ENCODE data around the gene ABHD14A. TPM values are rescaled to one million over a fixed set of nuclear protein-coding genes. Genes with fewer than 3 reads are reported as not detected.
A peak's percentile ranks its signal among the peaks of the same experiment; 100 is the strongest.

The ABHD14A gene
- total RNA-seq, 4 donors from 2014 or later, result 2.0 to 11.3 (median 7.7) TPM

DNA sequence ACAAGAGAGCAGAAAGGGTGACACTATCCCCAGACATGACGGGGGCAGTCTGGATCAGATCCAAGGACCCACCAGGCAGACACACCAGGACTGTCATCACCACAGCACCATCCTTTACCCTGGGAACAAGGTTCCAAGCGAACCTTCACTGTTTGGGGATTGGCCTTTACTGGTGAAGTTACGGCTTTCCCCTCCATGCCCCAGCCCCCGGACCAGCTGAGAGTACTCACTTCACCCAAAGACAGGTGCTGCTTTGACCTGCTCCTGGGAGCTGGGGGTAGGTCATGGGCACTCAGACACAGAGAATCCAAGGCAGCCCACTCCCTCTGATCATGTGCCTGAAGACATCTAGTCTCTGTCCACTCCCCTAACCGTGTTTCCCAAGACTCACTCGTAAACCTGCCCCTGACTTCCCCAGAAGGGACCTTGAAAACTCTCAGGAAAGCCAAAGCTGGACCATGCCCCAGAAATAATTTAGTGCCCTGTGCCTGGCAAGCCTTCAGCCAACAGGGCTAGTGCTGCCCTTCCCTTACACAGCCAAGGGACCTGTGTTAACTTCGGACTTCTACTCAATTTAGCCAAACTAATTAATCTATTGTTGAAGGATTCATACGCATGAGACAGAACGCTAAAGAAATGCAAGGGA lies 36.0 kb upstream of the ABHD14A start:
- no peak overlapping the region for H3K27ac ChIP-seq
- in situ Hi-C loops (cut with MboI; ENCODE audit: low pct_ligation_motif_present in 1 of 4, low pct_unique_long_range_greater_than_20kb in 1 of 4, low sequenced_read_pairs in 3 of 4), result no loop called here

GRCh38 chr3:51940648-51941462 lies 34.0 kb upstream of the ABHD14A start:
- Histone ChIP-seq H3K4me3 (peak overlapping the region; percentile 67 to 90 (median 80)), H3K4me1 (peaks cover 18 to 30% (median 27%) of the 10 kb centered on the region in 4 donors), H3K27me3 (no peaks in the 10 kb centered on the region), H3K27ac (peak overlapping the region; percentile 77 to 89 (median 84)), H3K36me3 (peaks cover 0 to 8% (median 3%) of the 10 kb centered on the region in 4 donors), H3K9me3 (no peaks in the 10 kb centered on the region)
- 29 to 67% methylated on average over 5 to 13 of the region's 13 CpGs for WGBS, 2 donors (ENCODE audit: low coverage in 1 of 2)
- no peak for DNase-seq
- TF ChIP-seq, protein P1, sequence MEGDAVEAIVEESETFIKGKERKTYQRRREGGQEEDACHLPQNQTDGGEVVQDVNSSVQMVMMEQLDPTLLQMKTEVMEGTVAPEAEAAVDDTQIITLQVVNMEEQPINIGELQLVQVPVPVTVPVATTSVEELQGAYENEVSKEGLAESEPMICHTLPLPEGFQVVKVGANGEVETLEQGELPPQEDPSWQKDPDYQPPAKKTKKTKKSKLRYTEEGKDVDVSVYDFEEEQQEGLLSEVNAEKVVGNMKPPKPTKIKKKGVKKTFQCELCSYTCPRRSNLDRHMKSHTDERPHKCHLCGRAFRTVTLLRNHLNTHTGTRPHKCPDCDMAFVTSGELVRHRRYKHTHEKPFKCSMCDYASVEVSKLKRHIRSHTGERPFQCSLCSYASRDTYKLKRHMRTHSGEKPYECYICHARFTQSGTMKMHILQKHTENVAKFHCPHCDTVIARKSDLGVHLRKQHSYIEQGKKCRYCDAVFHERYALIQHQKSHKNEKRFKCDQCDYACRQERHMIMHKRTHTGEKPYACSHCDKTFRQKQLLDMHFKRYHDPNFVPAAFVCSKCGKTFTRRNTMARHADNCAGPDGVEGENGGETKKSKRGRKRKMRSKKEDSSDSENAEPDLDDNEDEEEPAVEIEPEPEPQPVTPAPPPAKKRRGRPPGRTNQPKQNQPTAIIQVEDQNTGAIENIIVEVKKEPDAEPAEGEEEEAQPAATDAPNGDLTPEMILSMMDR (IDR thresholded peaks at IDR 0.05), result no peak
- TF ChIP-seq POLR2AphosphoS5 (IDR thresholded peaks at IDR 0.05) (no peak), POLR2A (IDR thresholded peaks at IDR 0.05) (no peak), EP300 (IDR thresholded peaks at IDR 0.05; ENCODE audit: low read depth) (no peak)
- in situ Hi-C loops (cut with MboI; ENCODE audit: low pct_ligation_motif_present in 1 of 4, low pct_unique_long_range_greater_than_20kb in 1 of 4, low sequenced_read_pairs in 3 of 4), result no loop called here
- intact Hi-C loops (cut with DNase I; ENCODE audit: low total_unique reads), result no loop called here

More for the DNA sequence above, 36.0 kb upstream of the ABHD14A start:
- 88 to 100% methylated on average over 3 to 9 of the region's 9 CpGs for WGBS, 2 donors (ENCODE audit: low coverage in 1 of 2)
- Histone ChIP-seq H3K27me3 (no peaks in the 10 kb centered on the region), H3K4me1 (peaks cover 18 to 30% (median 27%) of the 10 kb centered on the region in 4 donors), H3K9me3 (no peaks in the 10 kb centered on the region), H3K36me3 (peaks cover 0 to 23% (median 7%) of the 10 kb centered on the region in 4 donors), H3K4me3 (no peak overlapping the region)
- TF ChIP-seq POLR2A (IDR thresholded peaks at IDR 0.05), result no peak
- TF ChIP-seq EP300 (IDR thresholded peaks at IDR 0.05; ENCODE audit: low read depth), result no peak
- TF ChIP-seq, protein P1 (IDR thresholded peaks at IDR 0.05), result no peak
- no peak for TF ChIP-seq POLR2AphosphoS5 (IDR thresholded peaks at IDR 0.05)
- intact Hi-C loops (cut with DNase I; ENCODE audit: low total_unique reads), result no loop called here
- no peak for DNase-seq

DNA sequence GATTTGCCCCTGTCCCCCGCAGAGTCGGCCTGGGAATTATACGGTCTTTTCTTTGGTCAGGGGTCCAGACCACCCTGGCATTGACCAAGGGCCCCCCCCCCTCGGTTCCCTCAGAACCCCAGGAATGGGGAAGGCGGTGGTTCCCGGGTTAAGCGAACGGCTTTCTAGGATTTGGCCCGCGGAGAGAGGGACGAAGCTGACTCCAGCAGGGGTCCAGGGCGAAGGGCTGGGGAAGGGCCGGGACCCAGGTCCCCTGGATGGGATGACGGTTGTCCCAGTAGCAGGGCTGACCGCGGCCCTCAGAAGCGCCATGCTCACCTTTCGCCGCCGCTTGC lies 33.4 kb upstream of the ABHD14A start:
- Histone ChIP-seq H3K4me1 (peaks cover 18 to 30% (median 27%) of the 10 kb centered on the region in 4 donors), H3K4me3 (peak overlapping the region; percentile 67 to 90 (median 80)), H3K9me3 (no peaks in the 10 kb centered on the region), H3K27ac (peak overlapping the region; percentile 77 to 89 (median 84)), H3K27me3 (no peaks in the 10 kb centered on the region), H3K36me3 (peaks cover 0 to 6% (median 2%) of the 10 kb centered on the region in 4 donors)
- no peak for TF ChIP-seq EP300 (IDR thresholded peaks at IDR 0.05; ENCODE audit: low read depth)
- TF ChIP-seq, protein P1 (IDR thresholded peaks at IDR 0.05), result no peak
- intact Hi-C loops (cut with DNase I; ENCODE audit: low total_unique reads), result no loop called here
- 0% methylated on average over 11 of the region's 20 CpGs; no CpG with 5 or more reads in 1 of the 2 donors for WGBS, 2 donors (ENCODE audit: low coverage in 1 of 2)
- no peak for DNase-seq
- in situ Hi-C loops (cut with MboI; ENCODE audit: low pct_ligation_motif_present in 1 of 4, low pct_unique_long_range_greater_than_20kb in 1 of 4, low sequenced_read_pairs in 3 of 4), result no loop called here

GRCh38 chr3:51941798-51942602 lies 32.9 kb upstream of the ABHD14A start, which contains the start of the genes PARP3 and RRP9:
PARP3 (plus strand) TSS chr3:51942363; CDS start chr3:51943356, 993 bp downstream.
RRP9 (minus strand) TSS chr3:51941904; CDS start chr3:51941867, 37 bp downstream.
- Histone ChIP-seq H3K36me3 (peaks cover 0 to 6% (median 2%) of the 10 kb centered on the region in 4 donors), H3K9me3 (no peaks in the 10 kb centered on the region), H3K27ac (peak within 1 kb of the TSS; percentile 89 to 97 (median 93)), H3K4me3 (peak within 1 kb of the TSS; percentile 67 to 90 (median 80)), H3K4me1 (peaks cover 18 to 30% (median 27%) of the 10 kb centered on the region in 4 donors), H3K27me3 (no peaks in the 10 kb centered on the region)
- peak; percentile 100 for DNase-seq
- intact Hi-C loops (cut with DNase I; ENCODE audit: low total_unique reads) (no loop called here), in situ Hi-C loops (cut with MboI; ENCODE audit: low pct_ligation_motif_present in 1 of 4, low pct_unique_long_range_greater_than_20kb in 1 of 4, low sequenced_read_pairs in 3 of 4) (no loop called here)
- WGBS, 2 donors (ENCODE audit: low coverage in 1 of 2), result 1% methylated on average over 40 of the region's 67 CpGs; no CpG with 5 or more reads in 1 of the 2 donors
- TF ChIP-seq EP300 (IDR thresholded peaks at IDR 0.05; ENCODE audit: low read depth), result no peak
- TF ChIP-seq, protein P1 (IDR thresholded peaks at IDR 0.05), result peak; percentile 96 to 100 (median 99)
- TF ChIP-seq POLR2AphosphoS5 (IDR thresholded peaks at IDR 0.05), result peak; percentile 9 to 82 (median 81)
- TF ChIP-seq POLR2A (IDR thresholded peaks at IDR 0.05), result peak; percentile 82
